Astrocyte (in vitro differentiated cells and primary cell): ENCODE data around the gene ZFP3. TPM values are rescaled to one million over a fixed set of nuclear protein-coding genes. Genes with fewer than 3 reads are reported as not detected.
"Not testable (repeated sequence)": the region's sequence is repeated elsewhere in the genome, so short reads cannot be mapped to it uniquely, and the experiment has no call there.

Experiments
- DNase-seq: peaks from one replicate; pipeline ENCODE4 v3.0.0-alpha.2; 2010; ENCODE audit warnings: low read depth
- FAIRE-seq: peaks from 2 replicates; lab custom pipeline; 2011; peaks lifted over from hg19 to GRCh38; lab: Jason Lieb, UNC
- H2AFZ ChIP-seq: 2 replicates; pipeline ENCODE4 v1.6.0; 2012; ENCODE audit warnings: low read depth, low read length, inconsistent platforms
- H3K27ac ChIP-seq: 2 replicates; pipeline ENCODE4 v1.5.1; 2011; ENCODE audit warnings: low read depth, low read length, inconsistent platforms
- H3K27me3 ChIP-seq: 2 replicates; pipeline ENCODE4 v1.6.0; 2011; ENCODE audit warnings: low read length, inconsistent platforms; ENCODE audit not compliant: insufficient read depth
- H3K36me3 ChIP-seq: 2 replicates; pipeline ENCODE4 v1.5.1; 2011; ENCODE audit warnings: low read length, inconsistent platforms; ENCODE audit not compliant: insufficient read depth
- H3K4me1 ChIP-seq: 2 replicates; pipeline ENCODE4 v1.5.1; 2011; ENCODE audit warnings: low read length, inconsistent platforms; ENCODE audit not compliant: insufficient read depth
- H3K4me2 ChIP-seq: 2 replicates; pipeline ENCODE4 v1.6.0; 2012; ENCODE audit warnings: low read length, inconsistent platforms
- H3K4me3 ChIP-seq: 2 replicates; pipeline ENCODE4 v1.5.1; 2011; ENCODE audit warnings: low read depth, mild to moderate bottlenecking, low read length, inconsistent platforms; ENCODE audit not compliant: insufficient read depth
- H3K79me2 ChIP-seq: 2 replicates; pipeline ENCODE4 v1.6.0; 2012; ENCODE audit warnings: mild to moderate bottlenecking, low read length, inconsistent platforms; ENCODE audit not compliant: insufficient read depth
- H3K9ac ChIP-seq: 2 replicates; pipeline ENCODE4 v1.6.0; 2012; ENCODE audit warnings: mild to moderate bottlenecking, low read length, inconsistent platforms
- H3K9me3 ChIP-seq: 2 replicates; pipeline ENCODE4 v1.5.1; 2012; ENCODE audit warnings: low read depth, mild to moderate bottlenecking, low read length, inconsistent platforms; ENCODE audit not compliant: insufficient read depth
- H4K20me1 ChIP-seq: 2 replicates; pipeline ENCODE4 v1.6.0; 2012; ENCODE audit warnings: low read length, inconsistent platforms; ENCODE audit not compliant: insufficient read depth
- H3K27ac Mint-ChIP-seq: one replicate; pipeline ENCODE4 v1.8.0; 2021; ENCODE audit warnings: mild to moderate bottlenecking, mixed read lengths; ENCODE audit not compliant: unreplicated experiment
- H3K27me3 Mint-ChIP-seq: one replicate; pipeline ENCODE4 v1.8.0; 2021; ENCODE audit warnings: low read depth, mixed read lengths; ENCODE audit not compliant: unreplicated experiment
- H3K36me3 Mint-ChIP-seq: one replicate; pipeline ENCODE4 v1.8.0; 2021; ENCODE audit warnings: low read depth, mixed read lengths; ENCODE audit not compliant: unreplicated experiment
- H3K4me1 Mint-ChIP-seq: one replicate; pipeline ENCODE4 v1.8.0; 2021; ENCODE audit warnings: low read depth, mixed read lengths; ENCODE audit not compliant: unreplicated experiment
- H3K4me3 Mint-ChIP-seq: one replicate; pipeline ENCODE4 v1.8.0; 2021; ENCODE audit warnings: mild to moderate bottlenecking, moderate library complexity, mixed read lengths; ENCODE audit not compliant: unreplicated experiment
- H3K9me3 Mint-ChIP-seq: one replicate; pipeline ENCODE4 v1.8.0; 2021; ENCODE audit warnings: mild to moderate bottlenecking, mixed read lengths; ENCODE audit not compliant: unreplicated experiment
- CTCF ChIP-seq: IDR thresholded peaks from 2 replicates; pipeline ENCODE4 v1.5.1; 2011; ENCODE audit warnings: low read depth, mild to moderate bottlenecking, inconsistent platforms, low read length, moderate library complexity; ENCODE audit not compliant: insufficient read depth
- EZH2 ChIP-seq: IDR thresholded peaks from 2 replicates; pipeline ENCODE4 v1.6.1; 2012; ENCODE audit warnings: mild to moderate bottlenecking, low read length, inconsistent platforms; ENCODE audit not compliant: insufficient read depth
- total RNA-seq: library from RNA; stranded (reverse); gene quantifications from 2 replicates; pipeline ENCODE4 v1.2.1, GENCODE V29; 2021

ZFP3 gene
- total RNA-seq, 1 donor from 2014 or later: not detected

GRCh38 chr17:5135726-5136579, 57.7 kb downstream of the ZFP3 start:
- FAIRE-seq: no peak
- peaks cover 2% of the 10 kb centered on the region for H3K9me3 Mint-ChIP-seq
- TF ChIP-seq CTCF (no peak), EZH2 (no peak)

GRCh38 chr17:5136580-5137412, 58.5 kb downstream of the ZFP3 start:
- not testable (repeated sequence) for H3K4me1 ChIP-seq, H3K9ac ChIP-seq, H2AFZ ChIP-seq, H3K4me1 Mint-ChIP-seq, H3K27ac Mint-ChIP-seq, H3K79me2 ChIP-seq, H4K20me1 ChIP-seq, H3K27ac ChIP-seq, H3K27me3 ChIP-seq, H3K9me3 Mint-ChIP-seq, H3K36me3 ChIP-seq, FAIRE-seq, H3K4me2 ChIP-seq, H3K4me3 Mint-ChIP-seq, H3K9me3 ChIP-seq, H3K36me3 Mint-ChIP-seq, DNase-seq, H3K27me3 Mint-ChIP-seq, H3K4me3 ChIP-seq

More at GRCh38 chr17:5135726-5136579, 57.7 kb downstream of the ZFP3 start:
- Mint-ChIP-seq H3K4me1 (peaks cover 9% of the 10 kb centered on the region), H3K27me3 (peaks cover 2% of the 10 kb centered on the region), H3K36me3 (no peaks in the 10 kb centered on the region), H3K4me3 (no peak overlapping the region), H3K27ac (no peak overlapping the region)
- Histone ChIP-seq H4K20me1 (no peaks in the 10 kb centered on the region), H3K4me3 (no peak overlapping the region), H3K36me3 (no peaks in the 10 kb centered on the region), H3K27ac (no peak overlapping the region), H2AFZ (no peak overlapping the region), H3K9me3 (no peaks in the 10 kb centered on the region), H3K79me2 (no peaks in the 10 kb centered on the region), H3K9ac (no peak overlapping the region), H3K4me2 (no peak overlapping the region), H3K27me3 (no peaks in the 10 kb centered on the region), H3K4me1 (no peaks in the 10 kb centered on the region)
- no peak for DNase-seq

- not testable (repeated sequence) for DNase-seq, H3K27me3 Mint-ChIP-seq, H3K4me3 ChIP-seq, H4K20me1 ChIP-seq, H2AFZ ChIP-seq, H3K4me3 Mint-ChIP-seq, H3K9ac ChIP-seq, H3K36me3 ChIP-seq, H3K9me3 Mint-ChIP-seq, FAIRE-seq, H3K9me3 ChIP-seq, H3K36me3 Mint-ChIP-seq, H3K27me3 ChIP-seq, H3K4me2 ChIP-seq, H3K4me1 Mint-ChIP-seq, H3K27ac ChIP-seq, H3K79me2 ChIP-seq, H3K4me1 ChIP-seq, H3K27ac Mint-ChIP-seq
Observed at GRCh38 chr17:5137511-5138197, 59.4 kb downstream of the ZFP3 start.

GRCh38 chr17:5138198-5138544, 59.9 kb downstream of the ZFP3 start:
- not testable (repeated sequence) for H3K9ac ChIP-seq, H4K20me1 ChIP-seq, H3K4me3 ChIP-seq, H3K27me3 ChIP-seq, H3K4me1 Mint-ChIP-seq, H3K9me3 ChIP-seq, FAIRE-seq, H3K4me3 Mint-ChIP-seq, H2AFZ ChIP-seq, H3K79me2 ChIP-seq, H3K4me1 ChIP-seq, H3K27ac Mint-ChIP-seq, H3K27me3 Mint-ChIP-seq, DNase-seq, H3K36me3 ChIP-seq, H3K9me3 Mint-ChIP-seq, H3K27ac ChIP-seq, H3K36me3 Mint-ChIP-seq, H3K4me2 ChIP-seq
